Activated naive CD4-positive, alpha-beta T cell treated with anti-CD3 and anti-CD28 coated beads, Interleukin-2, amount 10 ng/mL, durations not matched to agents 7 days and 5 days (primary cell): ENCODE measurements around the gene SPTB.

Source experiments
- CTCF ChIA-PET: fragments of 350-600 bp; sonication (Branson Sonifier 250); formaldehyde crosslinking; loops from one replicate; lab custom pipeline; 2021; ENCODE audit warnings: antibody characterized with exemption; lab: Charles Lee
- DNase-seq: peaks from one replicate; pipeline ENCODE4 v3.0.0-alpha.2; 2020
- H3K27ac Mint-ChIP-seq: one replicate; pipeline ENCODE4 v1.8.0; 2021; ENCODE audit warnings: mild to moderate bottlenecking, moderate library complexity, mixed read lengths
- H3K27me3 Mint-ChIP-seq: one replicate; pipeline ENCODE4 v1.8.0; 2021; ENCODE audit warnings: mild to moderate bottlenecking, mixed read lengths
- H3K36me3 Mint-ChIP-seq: one replicate; pipeline ENCODE4 v1.8.0; 2021; ENCODE audit warnings: mixed read lengths
- H3K4me1 Mint-ChIP-seq: one replicate; pipeline ENCODE4 v1.8.0; 2021; ENCODE audit warnings: mixed read lengths
- H3K4me3 Mint-ChIP-seq: one replicate; pipeline ENCODE4 v1.8.0; 2021; ENCODE audit warnings: mild to moderate bottlenecking, moderate library complexity, mixed read lengths
- H3K9me3 Mint-ChIP-seq: one replicate; pipeline ENCODE4 v1.8.0; 2021; ENCODE audit warnings: mixed read lengths

The SPTB gene

GRCh38 chr14:64738281-64738804 is 141.4 kb downstream of the SPTB start:
- Mint-ChIP-seq H3K36me3 (peaks cover 31% of the 10 kb centered on the region), H3K9me3 (no peaks in the 10 kb centered on the region), H3K4me3 (no peak overlapping the region), H3K4me1 (peaks cover 21% of the 10 kb centered on the region), H3K27me3 (peaks cover 5% of the 10 kb centered on the region), H3K27ac (no peak overlapping the region)
- CTCF ChIA-PET, result no interaction called here
- no peak for DNase-seq

GRCh38 chr14:64737391-64738280 is 142.1 kb downstream of the SPTB start:
- peaks cover 32% of the 10 kb centered on the region for H3K36me3 Mint-ChIP-seq
- CTCF ChIA-PET, result no interaction called here
- no peak overlapping the region for H3K27ac Mint-ChIP-seq
- peaks cover 23% of the 10 kb centered on the region for H3K4me1 Mint-ChIP-seq
- no peak overlapping the region for H3K4me3 Mint-ChIP-seq
- no peak for DNase-seq
- no peaks in the 10 kb centered on the region for H3K9me3 Mint-ChIP-seq
- peaks cover 12% of the 10 kb centered on the region for H3K27me3 Mint-ChIP-seq

- Mint-ChIP-seq H3K4me3 (no peak overlapping the region), H3K4me1 (peaks cover 23% of the 10 kb centered on the region), H3K27ac (no peak overlapping the region), H3K9me3 (no peaks in the 10 kb centered on the region), H3K27me3 (peaks cover 15% of the 10 kb centered on the region), H3K36me3 (peaks cover 28% of the 10 kb centered on the region)
- CTCF ChIA-PET, result no interaction called here
- DNase-seq, result no peak
Observed at GRCh38 chr14:64736271-64737169, 143.2 kb downstream of the SPTB start.

- CTCF ChIA-PET, result no interaction called here
Observed at GRCh38 chr14:64734990-64735389, 144.7 kb downstream of the SPTB start.

GRCh38 chr14:64733899-64734298 is 145.8 kb downstream of the SPTB start:
- peaks cover 33% of the 10 kb centered on the region for H3K36me3 Mint-ChIP-seq
- H3K4me1 Mint-ChIP-seq, result peaks cover 42% of the 10 kb centered on the region
- no peak overlapping the region for H3K4me3 Mint-ChIP-seq
- H3K9me3 Mint-ChIP-seq, result no peaks in the 10 kb centered on the region
- DNase-seq, result no peak
- H3K27me3 Mint-ChIP-seq, result peaks cover 13% of the 10 kb centered on the region
- no peak overlapping the region for H3K27ac Mint-ChIP-seq
- CTCF ChIA-PET, result interaction anchor here (1.1 kb wide), 1 partner anchor 31 kb away, joined by 3 read pairs; no protein-coding TSS in a partner anchor

More at GRCh38 chr14:64734990-64735389, 144.7 kb downstream of the SPTB start:
- H3K4me3 Mint-ChIP-seq, result no peak overlapping the region
- peaks cover 32% of the 10 kb centered on the region for H3K4me1 Mint-ChIP-seq
- H3K9me3 Mint-ChIP-seq, result no peaks in the 10 kb centered on the region
- no peak for DNase-seq
- H3K36me3 Mint-ChIP-seq, result peaks cover 28% of the 10 kb centered on the region
- peaks cover 13% of the 10 kb centered on the region for H3K27me3 Mint-ChIP-seq
- no peak overlapping the region for H3K27ac Mint-ChIP-seq

GRCh38 chr14:64733321-64733720 is 146.4 kb downstream of the SPTB start:
- H3K27ac Mint-ChIP-seq, result no peak overlapping the region

GRCh38 chr14:64732536-64733120 is 147.1 kb downstream of the SPTB start:
- DNase-seq, result no peak
- H3K9me3 Mint-ChIP-seq, result no peaks in the 10 kb centered on the region
- peaks cover 44% of the 10 kb centered on the region for H3K36me3 Mint-ChIP-seq
- peaks cover 53% of the 10 kb centered on the region for H3K4me1 Mint-ChIP-seq
- no peak overlapping the region for H3K27ac Mint-ChIP-seq
- H3K4me3 Mint-ChIP-seq, result no peak overlapping the region
- CTCF ChIA-PET, result no interaction called here
- H3K27me3 Mint-ChIP-seq, result peaks cover 13% of the 10 kb centered on the region

More at GRCh38 chr14:64733321-64733720, 146.4 kb downstream of the SPTB start:
- Mint-ChIP-seq H3K4me3 (no peak overlapping the region), H3K36me3 (peaks cover 39% of the 10 kb centered on the region), H3K27me3 (peaks cover 13% of the 10 kb centered on the region), H3K4me1 (peaks cover 47% of the 10 kb centered on the region), H3K9me3 (no peaks in the 10 kb centered on the region)
- DNase-seq, result no peak
- CTCF ChIA-PET, result no interaction called here

- CTCF ChIA-PET, result no interaction called here
- Mint-ChIP-seq H3K36me3 (peaks cover 45% of the 10 kb centered on the region), H3K27me3 (peaks cover 13% of the 10 kb centered on the region), H3K9me3 (no peaks in the 10 kb centered on the region), H3K4me3 (no peak overlapping the region), H3K27ac (no peak overlapping the region), H3K4me1 (peaks cover 58% of the 10 kb centered on the region)
- no peak for DNase-seq
Observed at GRCh38 chr14:64732066-64732465, 147.6 kb downstream of the SPTB start.

GRCh38 chr14:64731141-64731581 is 148.5 kb downstream of the SPTB start:
- no peak for DNase-seq
- H3K27ac Mint-ChIP-seq, result no peak overlapping the region
- no peak overlapping the region for H3K4me3 Mint-ChIP-seq
- CTCF ChIA-PET, result no interaction called here
- H3K4me1 Mint-ChIP-seq, result peaks cover 68% of the 10 kb centered on the region
- H3K36me3 Mint-ChIP-seq, result peaks cover 45% of the 10 kb centered on the region
- H3K27me3 Mint-ChIP-seq, result peaks cover 13% of the 10 kb centered on the region
- no peaks in the 10 kb centered on the region for H3K9me3 Mint-ChIP-seq

- no peaks in the 10 kb centered on the region for H3K9me3 Mint-ChIP-seq
- CTCF ChIA-PET, result no interaction called here
- no peak for DNase-seq
- H3K4me1 Mint-ChIP-seq, result peaks cover 72% of the 10 kb centered on the region
- no peak overlapping the region for H3K27ac Mint-ChIP-seq
- peaks cover 17% of the 10 kb centered on the region for H3K27me3 Mint-ChIP-seq
- no peak overlapping the region for H3K4me3 Mint-ChIP-seq
- H3K36me3 Mint-ChIP-seq, result peaks cover 46% of the 10 kb centered on the region
Observed at GRCh38 chr14:64730681-64731080, 149.0 kb downstream of the SPTB start.

- Mint-ChIP-seq H3K27me3 (peaks cover 18% of the 10 kb centered on the region), H3K4me1 (peaks cover 73% of the 10 kb centered on the region), H3K27ac (no peak overlapping the region), H3K4me3 (no peak overlapping the region), H3K36me3 (peaks cover 46% of the 10 kb centered on the region), H3K9me3 (no peaks in the 10 kb centered on the region)
- DNase-seq, result no peak
- CTCF ChIA-PET, result no interaction called here
Observed at GRCh38 chr14:64730061-64730440, 149.7 kb downstream of the SPTB start.

GRCh38 chr14:64729386-64730060 is 150.2 kb downstream of the SPTB start:
- H3K27me3 Mint-ChIP-seq, result peaks cover 18% of the 10 kb centered on the region
- no peak overlapping the region for H3K4me3 Mint-ChIP-seq
- peaks cover 48% of the 10 kb centered on the region for H3K36me3 Mint-ChIP-seq
- no peak for DNase-seq
- CTCF ChIA-PET, result no interaction called here
- no peaks in the 10 kb centered on the region for H3K9me3 Mint-ChIP-seq
- no peak overlapping the region for H3K27ac Mint-ChIP-seq
- peaks cover 73% of the 10 kb centered on the region for H3K4me1 Mint-ChIP-seq

- H3K27me3 Mint-ChIP-seq, result peaks cover 18% of the 10 kb centered on the region
- H3K4me3 Mint-ChIP-seq, result no peak overlapping the region
- H3K9me3 Mint-ChIP-seq, result no peaks in the 10 kb centered on the region
- peaks cover 74% of the 10 kb centered on the region for H3K4me1 Mint-ChIP-seq
- CTCF ChIA-PET, result no interaction called here
- no peak for DNase-seq
- H3K27ac Mint-ChIP-seq, result no peak overlapping the region
- H3K36me3 Mint-ChIP-seq, result peaks cover 50% of the 10 kb centered on the region
Observed at GRCh38 chr14:64728856-64729255, 150.9 kb downstream of the SPTB start.
